ENCODE data around the gene ARHGEF18.

Gene ARHGEF18

GRCh38 chr19:7397687-7398086, 49.0 kb downstream of the ARHGEF18 start:
- no peak overlapping the region for H4K5ac ChIP-seq (ENCODE audit: low read length)
- H3K79me1 ChIP-seq (ENCODE audit: low read length): peaks cover 16% of the 10 kb centered on the region
- no peaks in the 10 kb centered on the region for H3K36me3 ChIP-seq (ENCODE audit: control insufficient read depth, insufficient read depth, low read length)
- no peak overlapping the region for H2AK5ac ChIP-seq (ENCODE audit: low read length)
- H3K79me2 ChIP-seq (ENCODE audit: control insufficient read depth, insufficient read depth, low read length): peaks cover 36% of the 10 kb centered on the region
- H3K18ac ChIP-seq (ENCODE audit: low read length): no peak overlapping the region
- WGBS (ENCODE audit: extremely low coverage, insufficient coverage, low lambda C conversion rate): no CpG with 5 or more reads among the region's 9 CpGs
- H3K4me2 ChIP-seq (ENCODE audit: low read length): no peak overlapping the region
- H3K27ac ChIP-seq (ENCODE audit: low read depth, low read length): no peak overlapping the region
- H2BK5ac ChIP-seq (ENCODE audit: low read length): no peak overlapping the region
- H3K27me3 ChIP-seq (ENCODE audit: insufficient read depth, low read length, poor library complexity): no peaks in the 10 kb centered on the region
- H3K4me1 ChIP-seq (ENCODE audit: control insufficient read depth, low read depth, low read length): peaks cover 4% of the 10 kb centered on the region
- H2BK15ac ChIP-seq (replicated peaks; ENCODE audit: low read depth): no peak overlapping the region
- H3K4me3 ChIP-seq (ENCODE audit: low read length): no peak overlapping the region
- no peak overlapping the region for H3K4ac ChIP-seq (ENCODE audit: low read depth, low read length)
- DNase-seq: no peak
- H3K23ac ChIP-seq (ENCODE audit: low read length): no peak overlapping the region
- no peak overlapping the region for H2BK120ac ChIP-seq (ENCODE audit: low read depth, low read length)
- H4K8ac ChIP-seq (ENCODE audit: low read depth, low read length): no peak overlapping the region
- no peak overlapping the region for H3K56ac ChIP-seq (ENCODE audit: low read length)
- H3K9ac ChIP-seq (ENCODE audit: low read length): no peak overlapping the region
